Activated naive CD4-positive, alpha-beta T cell (primary cell): Measurements from ENCODE around the gene NECTIN4.

Experiments
- DNase-seq, 4 experiments: peaks; one replicate each; lab custom pipeline; 2025; lab: John Stamatoyannopoulos, UW

The NECTIN4 gene

DNA sequence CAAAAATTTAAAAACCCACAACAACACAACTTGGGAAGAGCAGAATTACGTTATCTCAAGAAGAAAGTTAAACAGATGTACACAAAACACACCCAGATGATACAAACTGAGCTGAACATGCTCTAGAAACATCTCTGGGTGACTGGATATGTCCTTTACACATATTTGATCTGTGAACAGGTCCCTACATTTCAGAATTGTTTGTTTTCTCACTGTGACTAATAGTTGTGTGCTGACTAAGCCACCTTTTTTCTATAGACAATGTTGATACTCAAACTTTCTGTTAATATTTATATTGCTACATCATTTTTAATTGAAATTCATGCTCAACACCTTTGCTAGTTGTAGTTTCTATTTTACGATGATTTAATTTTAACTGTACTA lies 67.4 kb downstream of the NECTIN4 start:
- DNase-seq, result no peak

DNA sequence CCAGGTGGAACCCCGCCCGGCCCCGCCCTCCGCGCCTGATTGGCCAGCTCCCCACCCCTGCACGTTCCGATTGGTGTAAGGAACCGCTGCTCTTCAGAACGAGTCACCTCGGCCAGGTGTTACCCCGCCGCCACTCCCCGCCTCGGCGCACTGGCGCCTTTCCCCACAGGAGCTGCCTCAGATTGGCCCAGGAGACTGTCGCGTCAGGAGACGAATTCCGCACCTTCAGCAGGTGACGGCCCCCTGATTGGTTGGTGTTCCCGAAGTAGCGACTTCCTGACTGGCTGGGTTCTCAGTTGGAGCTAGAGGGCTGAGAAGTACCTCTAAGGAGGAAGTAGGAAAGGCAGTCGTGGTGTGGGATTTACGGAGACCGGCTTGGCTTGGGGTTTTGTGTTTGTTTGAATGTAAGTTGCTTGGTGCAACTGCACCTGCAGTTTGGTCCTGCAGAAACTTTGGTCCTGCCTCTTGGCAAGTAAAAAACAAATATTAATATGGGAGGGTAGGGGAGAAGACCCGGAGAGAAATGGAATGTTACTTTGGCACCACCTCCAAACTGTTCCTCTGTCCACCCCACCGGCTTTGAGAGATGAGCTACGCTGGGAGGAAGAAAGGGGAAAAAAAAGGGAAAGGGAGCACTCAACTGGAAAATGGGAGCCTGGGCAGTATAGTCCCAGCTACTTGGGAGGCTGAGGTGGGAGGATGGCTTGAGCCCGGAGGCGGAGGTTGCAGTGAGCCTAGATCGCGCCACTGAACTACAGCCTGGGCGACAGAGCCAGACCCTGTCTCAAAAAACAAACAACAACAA lies 68.0 kb downstream of the NECTIN4 start:
- DNase-seq, result peak; percentile 44 to 85 (median 71)
